Epithelial cell of esophagus (primary cell): Measurements from ENCODE around the gene PARD3.

ENCODE experiments used
- DNase-seq: peaks from one replicate; pipeline ENCODE4 v3.0.0; 2010; ENCODE audit warnings: low read depth
- H3K4me3 ChIP-seq: 2 replicates; pipeline ENCODE4 v1.5.1; 2011; ENCODE audit warnings: mild to moderate bottlenecking, low read length, control low read depth
- CTCF ChIP-seq: IDR thresholded peaks from 2 replicates; pipeline ENCODE4 v1.5.1; 2011; ENCODE audit warnings: low read depth, mild to moderate bottlenecking, low read length, control low read depth, inconsistent platforms; ENCODE audit not compliant: insufficient read depth; ENCODE audit errors: missing control alignments

PARD3 gene

GRCh38 chr10:34320265-34320664 is 494.8 kb downstream of the PARD3 start:
- TF ChIP-seq CTCF, result no peak
- no peak overlapping the region for H3K4me3 ChIP-seq
- DNase-seq, result no peak

- no peak for TF ChIP-seq CTCF
- peak; percentile 97 for DNase-seq
- no peak overlapping the region for H3K4me3 ChIP-seq
Measured at GRCh38 chr10:34319197-34319846, 495.8 kb downstream of the PARD3 start.

GRCh38 chr10:34316154-34316553 is 498.9 kb downstream of the PARD3 start:
- no peak overlapping the region for H3K4me3 ChIP-seq
- DNase-seq, result no peak
- TF ChIP-seq CTCF, result no peak

- TF ChIP-seq CTCF, result no peak
- no peak for DNase-seq
- no peak overlapping the region for H3K4me3 ChIP-seq
Measured at GRCh38 chr10:34314457-34314856, 500.6 kb downstream of the PARD3 start.

GRCh38 chr10:34313888-34314287 is 501.2 kb downstream of the PARD3 start:
- DNase-seq, result no peak
- no peak for TF ChIP-seq CTCF
- H3K4me3 ChIP-seq, result no peak overlapping the region

- no peak for TF ChIP-seq CTCF
- DNase-seq, result peak; percentile 39
- H3K4me3 ChIP-seq, result no peak overlapping the region
Measured at GRCh38 chr10:34313353-34313752, 501.7 kb downstream of the PARD3 start.

- TF ChIP-seq CTCF, result no peak
- H3K4me3 ChIP-seq, result no peak overlapping the region
- DNase-seq, result peak; percentile 58
Measured at GRCh38 chr10:34311679-34312078, 503.4 kb downstream of the PARD3 start.
